ENCODE measurements around the gene TMEM236. TPM values are rescaled to one million over a fixed set of nuclear protein-coding genes. Genes with fewer than 3 reads are reported as not detected.

Gene TMEM236
- polyA plus RNA-seq, 1 of the 3 experiments (the other 2 are of a cell fraction), result 0.02 TPM

DNA sequence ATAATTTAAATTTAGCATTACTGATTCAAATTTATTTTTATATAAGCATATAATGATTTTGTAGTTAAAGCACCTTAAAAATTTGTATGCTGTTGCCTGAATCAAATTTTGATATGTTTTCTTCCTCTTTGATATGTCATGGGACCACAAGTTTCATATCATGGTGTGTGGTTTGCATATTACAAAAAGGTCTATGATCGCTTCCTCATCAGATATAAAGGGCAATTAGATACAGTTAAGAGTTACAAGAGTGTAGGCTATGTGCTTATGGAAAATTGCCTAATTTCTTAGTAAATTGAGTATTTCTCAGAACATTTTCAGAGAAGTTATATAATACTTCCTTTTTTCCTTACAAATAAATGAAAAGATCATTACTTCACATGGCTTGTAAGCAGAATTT lies 79.3 kb downstream of the TMEM236 start:
- Histone ChIP-seq H3K4me3 (ENCODE audit: low read depth in 2 of 2, low read length in 1 of 2) (no peak overlapping the region), H3K27ac (ENCODE audit: low read depth in 2 of 2, low read length in 1 of 2) (no peak overlapping the region), H3K9me2 (no peaks in the 10 kb centered on the region), H3F3A (replicated peaks; ENCODE audit: insufficient read depth) (peaks cover 15% of the 10 kb centered on the region), H3K36me3 (replicated peaks in 1 of 2; ENCODE audit: control insufficient read depth in 1 of 2, insufficient read depth in 2 of 2, low read length in 1 of 2) (no peaks in the 10 kb centered on the region), H3K9ac (no peak overlapping the region), H3K4me2 (no peak overlapping the region), H3K79me2 (ENCODE audit: insufficient read depth) (no peaks in the 10 kb centered on the region), H4K20me1 (ENCODE audit: insufficient read depth) (no peaks in the 10 kb centered on the region), H3K9me3 (no peaks in the 10 kb centered on the region), H3K27me3 (ENCODE audit: insufficient read depth) (no peaks in the 10 kb centered on the region), H2AFZ (ENCODE audit: low read depth) (no peak overlapping the region), H3K4me1 (ENCODE audit: control insufficient read depth in 1 of 2, insufficient read depth in 2 of 2, low read depth in 1 of 2, low read length in 1 of 2) (peaks cover 4 to 12% of the 10 kb centered on the region in 2 experiments)
- TF ChIP-seq NRF1 (IDR thresholded peaks at IDR 0.05; ENCODE audit: low read depth, low read length) (no peak), EP300 (IDR thresholded peaks at IDR 0.05; ENCODE audit: borderline replicate concordance in 1 of 2, low read depth in 1 of 2, low read length in 1 of 2) (no peak), FOXM1 (IDR thresholded peaks at IDR 0.05; ENCODE audit: low read depth) (no peak), POLR2AphosphoS5 (IDR thresholded peaks at IDR 0.05; ENCODE audit: low read depth, low read length) (no peak), EZH2phosphoT487 (IDR thresholded peaks at IDR 0.05; ENCODE audit: borderline replicate concordance, low read depth) (no peak)
- TF ChIP-seq, protein P1, sequence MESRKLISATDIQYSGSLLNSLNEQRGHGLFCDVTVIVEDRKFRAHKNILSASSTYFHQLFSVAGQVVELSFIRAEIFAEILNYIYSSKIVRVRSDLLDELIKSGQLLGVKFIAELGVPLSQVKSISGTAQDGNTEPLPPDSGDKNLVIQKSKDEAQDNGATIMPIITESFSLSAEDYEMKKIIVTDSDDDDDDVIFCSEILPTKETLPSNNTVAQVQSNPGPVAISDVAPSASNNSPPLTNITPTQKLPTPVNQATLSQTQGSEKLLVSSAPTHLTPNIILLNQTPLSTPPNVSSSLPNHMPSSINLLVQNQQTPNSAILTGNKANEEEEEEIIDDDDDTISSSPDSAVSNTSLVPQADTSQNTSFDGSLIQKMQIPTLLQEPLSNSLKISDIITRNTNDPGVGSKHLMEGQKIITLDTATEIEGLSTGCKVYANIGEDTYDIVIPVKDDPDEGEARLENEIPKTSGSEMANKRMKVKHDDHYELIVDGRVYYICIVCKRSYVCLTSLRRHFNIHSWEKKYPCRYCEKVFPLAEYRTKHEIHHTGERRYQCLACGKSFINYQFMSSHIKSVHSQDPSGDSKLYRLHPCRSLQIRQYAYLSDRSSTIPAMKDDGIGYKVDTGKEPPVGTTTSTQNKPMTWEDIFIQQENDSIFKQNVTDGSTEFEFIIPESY (IDR thresholded peaks at IDR 0.05; ENCODE audit: borderline replicate concordance, low read depth), result no peak
- DNase-seq, result no peak
- CTCF ChIA-PET, result interaction anchor here (0.6 kb wide), 1 partner anchor 394 kb away, joined by 3 read pairs; no protein-coding TSS in a partner anchor
- POLR2A ChIA-PET, result no interaction called here
- 94% methylated on average over 1 of the region's 1 CpG for WGBS (ENCODE audit: low lambda C conversion rate)

DNA sequence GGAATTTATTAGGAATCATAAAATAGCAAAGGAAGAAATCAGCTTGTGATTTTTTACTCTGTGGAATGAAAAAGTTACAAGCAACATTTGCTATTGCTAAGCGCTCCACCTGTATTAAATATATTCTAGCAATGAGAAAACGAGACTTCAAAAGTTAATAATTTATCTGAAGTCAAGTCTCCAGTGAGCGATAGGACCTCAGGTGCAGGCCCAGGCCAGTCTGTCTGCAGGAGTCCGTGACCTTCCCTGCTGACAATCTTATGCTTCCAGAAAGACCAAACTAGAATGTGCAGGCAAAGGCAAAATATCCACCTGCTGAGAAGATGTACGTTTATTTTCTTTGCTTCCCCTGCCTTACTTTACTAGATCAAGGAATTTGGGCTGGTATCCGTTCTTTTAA lies 79.9 kb downstream of the TMEM236 start:
- Histone ChIP-seq H3K36me3 (replicated peaks in 1 of 2; ENCODE audit: control insufficient read depth in 1 of 2, insufficient read depth in 2 of 2, low read length in 1 of 2) (no peaks in the 10 kb centered on the region), H3F3A (replicated peaks; ENCODE audit: insufficient read depth) (peaks cover 18% of the 10 kb centered on the region), H3K9ac (no peak overlapping the region), H3K4me3 (ENCODE audit: low read depth in 2 of 2, low read length in 1 of 2) (no peak overlapping the region), H3K4me2 (no peak overlapping the region), H3K79me2 (ENCODE audit: insufficient read depth) (no peaks in the 10 kb centered on the region), H4K20me1 (ENCODE audit: insufficient read depth) (no peaks in the 10 kb centered on the region), H3K27ac (ENCODE audit: low read depth in 2 of 2, low read length in 1 of 2) (no peak overlapping the region), H3K9me3 (no peaks in the 10 kb centered on the region), H3K27me3 (ENCODE audit: insufficient read depth) (no peaks in the 10 kb centered on the region), H3K4me1 (ENCODE audit: control insufficient read depth in 1 of 2, insufficient read depth in 2 of 2, low read depth in 1 of 2, low read length in 1 of 2) (peaks cover 5 to 15% of the 10 kb centered on the region in 2 experiments), H3K9me2 (no peaks in the 10 kb centered on the region), H2AFZ (ENCODE audit: low read depth) (no peak overlapping the region)
- WGBS (ENCODE audit: low lambda C conversion rate), result 75% methylated on average over 6 of the region's 6 CpGs
- TF ChIP-seq GABPA (IDR thresholded peaks at IDR 0.05; ENCODE audit: low read depth), result no peak
- TF ChIP-seq, protein P2, sequence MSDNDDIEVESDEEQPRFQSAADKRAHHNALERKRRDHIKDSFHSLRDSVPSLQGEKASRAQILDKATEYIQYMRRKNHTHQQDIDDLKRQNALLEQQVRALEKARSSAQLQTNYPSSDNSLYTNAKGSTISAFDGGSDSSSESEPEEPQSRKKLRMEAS (IDR thresholded peaks at IDR 0.05; ENCODE audit: low read depth), result no peak
- ChIA-PET POLR2A (no interaction called here), CTCF (no interaction called here)
- DNase-seq, result no peak

DNA sequence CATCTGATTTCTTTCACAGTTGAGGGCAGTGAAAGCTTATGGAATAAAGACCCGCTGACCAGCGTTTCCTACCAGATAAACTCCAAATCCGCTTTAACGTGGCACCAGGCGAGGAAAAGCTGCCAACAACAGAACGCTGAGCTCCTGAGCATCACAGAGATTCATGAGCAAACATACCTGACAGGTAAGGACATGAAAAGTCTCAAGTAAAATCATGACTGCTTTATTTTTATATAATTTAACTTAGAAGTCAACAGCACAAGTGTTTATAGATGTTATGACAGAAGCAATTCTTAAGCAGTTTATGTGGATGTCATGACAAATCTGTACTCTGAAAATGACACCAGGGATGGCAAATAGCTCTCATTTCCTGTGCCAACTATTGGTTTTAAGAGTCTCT lies 81.7 kb downstream of the TMEM236 start:
- Histone ChIP-seq H3K27ac (ENCODE audit: low read depth in 2 of 2, low read length in 1 of 2) (no peak overlapping the region), H3K79me2 (ENCODE audit: insufficient read depth) (no peaks in the 10 kb centered on the region), H3K9me2 (no peaks in the 10 kb centered on the region), H3K4me3 (ENCODE audit: low read depth in 2 of 2, low read length in 1 of 2) (no peak overlapping the region), H2AFZ (ENCODE audit: low read depth) (no peak overlapping the region), H3K4me1 (ENCODE audit: control insufficient read depth in 1 of 2, insufficient read depth in 2 of 2, low read depth in 1 of 2, low read length in 1 of 2) (peaks cover 14 to 15% of the 10 kb centered on the region in 2 experiments), H3K36me3 (replicated peaks in 1 of 2; ENCODE audit: control insufficient read depth in 1 of 2, insufficient read depth in 2 of 2, low read length in 1 of 2) (no peaks in the 10 kb centered on the region), H3F3A (replicated peaks; ENCODE audit: insufficient read depth) (peaks cover 21% of the 10 kb centered on the region), H3K4me2 (no peak overlapping the region), H3K9ac (no peak overlapping the region), H4K20me1 (ENCODE audit: insufficient read depth) (no peaks in the 10 kb centered on the region), H3K27me3 (ENCODE audit: insufficient read depth) (no peaks in the 10 kb centered on the region), H3K9me3 (no peaks in the 10 kb centered on the region)
- CTCF ChIA-PET, result interaction anchor here (1.5 to 2.4 kb wide), 2 partner anchors 97 to 383 kb away, joined by 4 to 8 read pairs; no protein-coding TSS in a partner anchor
- POLR2A ChIA-PET, result no interaction called here
- 98% methylated on average over 6 of the region's 6 CpGs for WGBS (ENCODE audit: low lambda C conversion rate)
- no peak for DNase-seq
- TF ChIP-seq GATA2 (CRISPR knock-in tag; IDR thresholded peaks at IDR 0.05) (no peak), FOXM1 (IDR thresholded peaks at IDR 0.05; ENCODE audit: low read depth) (no peak), RFX5 (IDR thresholded peaks at IDR 0.05; ENCODE audit: low read length) (no peak), ELF1 (IDR thresholded peaks at IDR 0.05) (no peak), TAF1 (IDR thresholded peaks at IDR 0.05; ENCODE audit: borderline replicate concordance, low read depth, low read length) (no peak), RCOR1 (IDR thresholded peaks at IDR 0.05; ENCODE audit: low read length) (no peak), YY1 (IDR thresholded peaks at IDR 0.05; ENCODE audit: low read depth) (no peak), SIN3A (IDR thresholded peaks at IDR 0.05; ENCODE audit: borderline replicate concordance, low read depth, low read length) (no peak), CHD2 (IDR thresholded peaks at IDR 0.05; ENCODE audit: low read length, partially characterized antibody) (no peak), RAD21 (IDR thresholded peaks at IDR 0.05; ENCODE audit: low read length) (no peak), TEAD4 (IDR thresholded peaks at IDR 0.05; ENCODE audit: borderline replicate concordance, insufficient read depth) (no peak), EZH2phosphoT487 (IDR thresholded peaks at IDR 0.05; ENCODE audit: borderline replicate concordance, low read depth) (no peak), TCF12 (IDR thresholded peaks at IDR 0.05) (no peak), MXI1 (IDR thresholded peaks at IDR 0.05; ENCODE audit: low read depth, low read length) (no peak)
- TF ChIP-seq, protein P3, sequence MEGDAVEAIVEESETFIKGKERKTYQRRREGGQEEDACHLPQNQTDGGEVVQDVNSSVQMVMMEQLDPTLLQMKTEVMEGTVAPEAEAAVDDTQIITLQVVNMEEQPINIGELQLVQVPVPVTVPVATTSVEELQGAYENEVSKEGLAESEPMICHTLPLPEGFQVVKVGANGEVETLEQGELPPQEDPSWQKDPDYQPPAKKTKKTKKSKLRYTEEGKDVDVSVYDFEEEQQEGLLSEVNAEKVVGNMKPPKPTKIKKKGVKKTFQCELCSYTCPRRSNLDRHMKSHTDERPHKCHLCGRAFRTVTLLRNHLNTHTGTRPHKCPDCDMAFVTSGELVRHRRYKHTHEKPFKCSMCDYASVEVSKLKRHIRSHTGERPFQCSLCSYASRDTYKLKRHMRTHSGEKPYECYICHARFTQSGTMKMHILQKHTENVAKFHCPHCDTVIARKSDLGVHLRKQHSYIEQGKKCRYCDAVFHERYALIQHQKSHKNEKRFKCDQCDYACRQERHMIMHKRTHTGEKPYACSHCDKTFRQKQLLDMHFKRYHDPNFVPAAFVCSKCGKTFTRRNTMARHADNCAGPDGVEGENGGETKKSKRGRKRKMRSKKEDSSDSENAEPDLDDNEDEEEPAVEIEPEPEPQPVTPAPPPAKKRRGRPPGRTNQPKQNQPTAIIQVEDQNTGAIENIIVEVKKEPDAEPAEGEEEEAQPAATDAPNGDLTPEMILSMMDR (IDR thresholded peaks at IDR 0.05), result no peak

All from SK-N-SH (cell line).